ENCODE results near the gene IPCEF1. TPM values are rescaled to one million over a fixed set of nuclear protein-coding genes. Genes with fewer than 3 reads are reported as not detected.

IPCEF1 gene
- total RNA-seq, 4 donors from 2014 or later, result 0.37 to 8.7 (median 3.8) TPM

DNA sequence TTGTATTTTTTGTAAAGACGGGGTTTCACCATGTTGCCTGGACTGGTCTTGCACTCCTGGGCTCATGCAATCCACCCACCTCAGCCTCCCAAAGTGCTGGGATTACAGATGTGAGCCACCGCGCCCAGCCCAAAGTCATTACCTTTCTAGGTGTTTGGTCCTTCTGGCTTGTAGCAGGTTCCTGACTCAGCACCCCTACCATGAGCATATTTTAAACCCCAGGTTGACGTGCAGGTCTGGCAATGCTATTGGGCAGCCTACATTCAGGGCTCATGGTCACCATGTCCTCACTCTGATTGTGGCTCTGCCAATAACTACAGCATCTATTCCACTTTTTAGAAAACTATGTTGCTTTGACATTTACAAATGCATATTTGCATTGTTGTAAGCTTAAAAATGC is 59.4 kb downstream of the IPCEF1 start:
- Histone ChIP-seq H3K4me1 (peaks cover 0 to 15% (median 6%) of the 10 kb centered on the region in 4 donors), H3K9me3 (no peaks in the 10 kb centered on the region), H3K27me3 (no peaks in the 10 kb centered on the region), H3K36me3 (no peaks in the 10 kb centered on the region), H3K4me3 (no peak overlapping the region), H3K27ac (no peak overlapping the region)
- DNase-seq, result no peak
- in situ Hi-C loops (cut with MboI; ENCODE audit: low pct_ligation_motif_present in 1 of 4, low pct_unique_long_range_greater_than_20kb in 1 of 4, low sequenced_read_pairs in 3 of 4), result loop anchor here in 1 of 4 donors (25.0 kb wide), 1 partner anchor 135 kb away; no protein-coding TSS in a partner anchor
- TF ChIP-seq POLR2A (IDR thresholded peaks at IDR 0.05) (no peak), EP300 (IDR thresholded peaks at IDR 0.05; ENCODE audit: low read depth) (no peak), POLR2AphosphoS5 (IDR thresholded peaks at IDR 0.05) (no peak)
- TF ChIP-seq, protein P1, sequence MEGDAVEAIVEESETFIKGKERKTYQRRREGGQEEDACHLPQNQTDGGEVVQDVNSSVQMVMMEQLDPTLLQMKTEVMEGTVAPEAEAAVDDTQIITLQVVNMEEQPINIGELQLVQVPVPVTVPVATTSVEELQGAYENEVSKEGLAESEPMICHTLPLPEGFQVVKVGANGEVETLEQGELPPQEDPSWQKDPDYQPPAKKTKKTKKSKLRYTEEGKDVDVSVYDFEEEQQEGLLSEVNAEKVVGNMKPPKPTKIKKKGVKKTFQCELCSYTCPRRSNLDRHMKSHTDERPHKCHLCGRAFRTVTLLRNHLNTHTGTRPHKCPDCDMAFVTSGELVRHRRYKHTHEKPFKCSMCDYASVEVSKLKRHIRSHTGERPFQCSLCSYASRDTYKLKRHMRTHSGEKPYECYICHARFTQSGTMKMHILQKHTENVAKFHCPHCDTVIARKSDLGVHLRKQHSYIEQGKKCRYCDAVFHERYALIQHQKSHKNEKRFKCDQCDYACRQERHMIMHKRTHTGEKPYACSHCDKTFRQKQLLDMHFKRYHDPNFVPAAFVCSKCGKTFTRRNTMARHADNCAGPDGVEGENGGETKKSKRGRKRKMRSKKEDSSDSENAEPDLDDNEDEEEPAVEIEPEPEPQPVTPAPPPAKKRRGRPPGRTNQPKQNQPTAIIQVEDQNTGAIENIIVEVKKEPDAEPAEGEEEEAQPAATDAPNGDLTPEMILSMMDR (IDR thresholded peaks at IDR 0.05), result no peak
- intact Hi-C loops (cut with DNase I; ENCODE audit: low total_unique reads), result no loop called here
- 88 to 99% methylated on average over 1 to 4 of the region's 4 CpGs for WGBS, 2 donors (ENCODE audit: low coverage in 1 of 2)

DNA sequence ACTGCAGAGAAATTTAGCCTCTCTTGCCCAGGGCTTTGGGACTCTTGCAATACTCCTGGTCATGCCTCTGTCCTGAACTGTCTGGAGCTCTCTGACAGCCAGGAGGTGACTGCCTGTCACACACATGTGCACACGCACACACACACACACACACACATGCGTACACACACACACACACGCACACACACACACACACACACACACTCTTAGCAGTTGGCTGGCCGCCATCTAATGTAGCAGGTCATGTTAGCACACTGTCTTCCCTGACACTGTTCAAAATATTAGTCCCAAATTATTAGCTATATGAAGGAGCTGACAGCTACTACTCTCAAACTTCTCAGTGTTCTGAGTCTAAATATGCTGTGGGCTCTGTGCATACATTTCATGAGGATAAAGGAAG is 60.9 kb downstream of the IPCEF1 start:
- Histone ChIP-seq H3K36me3 (no peaks in the 10 kb centered on the region), H3K4me3 (no peak overlapping the region), H3K27me3 (no peaks in the 10 kb centered on the region), H3K4me1 (peaks cover 0 to 13% (median 3%) of the 10 kb centered on the region in 4 donors), H3K27ac (no peak overlapping the region), H3K9me3 (no peaks in the 10 kb centered on the region)
- WGBS, 2 donors (ENCODE audit: low coverage in 1 of 2), result 69% methylated on average over 4 of the region's 4 CpGs; no CpG with 5 or more reads in 1 of the 2 donors
- in situ Hi-C loops (cut with MboI; ENCODE audit: low pct_ligation_motif_present in 1 of 4, low pct_unique_long_range_greater_than_20kb in 1 of 4, low sequenced_read_pairs in 3 of 4), result loop anchor here in 1 of 4 donors (25.0 kb wide), 1 partner anchor 133 kb away; no protein-coding TSS in a partner anchor
- intact Hi-C loops (cut with DNase I; ENCODE audit: low total_unique reads), result no loop called here
- DNase-seq, result no peak
- TF ChIP-seq POLR2A (IDR thresholded peaks at IDR 0.05), result no peak
- TF ChIP-seq, protein P1 (IDR thresholded peaks at IDR 0.05), result no peak
- TF ChIP-seq POLR2AphosphoS5 (IDR thresholded peaks at IDR 0.05), result no peak
- no peak for TF ChIP-seq EP300 (IDR thresholded peaks at IDR 0.05; ENCODE audit: low read depth)

DNA sequence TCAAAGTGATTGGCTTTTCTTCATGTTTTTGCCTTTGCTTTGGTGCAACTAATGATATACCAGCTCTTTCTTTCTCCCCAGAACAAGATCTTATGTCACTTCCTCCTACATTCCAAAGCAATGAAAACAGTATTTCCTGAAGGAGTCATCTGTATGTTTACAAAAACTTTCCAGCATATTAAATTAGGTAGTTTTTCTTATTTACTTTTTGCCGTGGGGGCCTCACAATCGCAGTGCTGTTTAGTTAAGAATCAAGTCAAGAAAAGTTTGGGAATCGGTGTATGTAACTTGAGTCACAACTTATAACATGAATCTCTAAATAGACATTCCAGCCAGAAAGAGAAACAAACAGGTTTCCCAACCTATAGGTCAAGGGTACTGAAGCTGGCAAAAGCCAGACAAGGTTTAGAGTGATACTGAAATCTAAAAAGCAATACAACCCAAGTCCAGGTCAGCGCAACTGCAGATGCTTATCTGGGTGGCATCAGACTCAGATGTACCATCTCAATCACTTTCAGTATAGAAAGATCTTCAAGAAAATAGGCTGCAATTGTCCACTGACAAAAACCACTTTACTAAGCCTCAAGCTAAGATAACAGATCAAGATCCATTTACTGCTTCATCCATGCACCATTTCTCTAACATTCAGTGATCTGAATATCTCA is 63.6 kb downstream of the IPCEF1 start:
- DNase-seq, result no peak
- Histone ChIP-seq H3K27ac (no peak overlapping the region), H3K27me3 (no peaks in the 10 kb centered on the region), H3K4me1 (peaks cover 0 to 4% (median under 1%) of the 10 kb centered on the region in 4 donors), H3K36me3 (no peaks in the 10 kb centered on the region), H3K9me3 (no peaks in the 10 kb centered on the region), H3K4me3 (no peak overlapping the region)
- TF ChIP-seq EP300 (IDR thresholded peaks at IDR 0.05; ENCODE audit: low read depth) (no peak), POLR2A (IDR thresholded peaks at IDR 0.05) (no peak), POLR2AphosphoS5 (IDR thresholded peaks at IDR 0.05) (no peak)
- TF ChIP-seq, protein P1 (IDR thresholded peaks at IDR 0.05), result no peak
- intact Hi-C loops (cut with DNase I; ENCODE audit: low total_unique reads), result no loop called here
- in situ Hi-C loops (cut with MboI; ENCODE audit: low pct_ligation_motif_present in 1 of 4, low pct_unique_long_range_greater_than_20kb in 1 of 4, low sequenced_read_pairs in 3 of 4), result loop anchor here in 1 of 4 donors (25.0 kb wide), 1 partner anchor 131 kb away; no protein-coding TSS in a partner anchor
- 39 to 53% methylated on average over 3 to 4 of the region's 4 CpGs for WGBS, 2 donors (ENCODE audit: low coverage in 1 of 2)

DNA sequence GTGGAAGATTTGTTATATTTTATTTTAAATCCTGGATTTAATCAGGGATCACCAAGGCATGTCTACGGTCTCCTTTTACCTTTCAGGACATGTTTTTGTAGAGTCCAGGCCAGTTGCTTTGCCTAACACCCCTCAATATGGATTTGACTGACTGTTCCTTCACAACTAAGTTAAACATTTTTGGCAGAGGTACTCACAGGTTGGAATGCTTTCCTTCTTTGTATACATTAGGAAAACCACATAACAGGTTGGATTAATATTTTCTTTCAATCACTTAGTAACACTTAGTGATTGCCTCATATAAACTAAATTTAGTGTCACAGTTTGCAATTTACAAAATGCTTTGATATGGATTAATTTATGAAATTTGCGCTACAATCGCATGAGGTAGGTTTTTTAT is 64.5 kb downstream of the IPCEF1 start:
- in situ Hi-C loops (cut with MboI; ENCODE audit: low pct_ligation_motif_present in 1 of 4, low pct_unique_long_range_greater_than_20kb in 1 of 4, low sequenced_read_pairs in 3 of 4), result loop anchor here in 1 of 4 donors (25.0 kb wide), 1 partner anchor 130 kb away; no protein-coding TSS in a partner anchor
- TF ChIP-seq EP300 (IDR thresholded peaks at IDR 0.05; ENCODE audit: low read depth) (no peak), POLR2AphosphoS5 (IDR thresholded peaks at IDR 0.05) (no peak), POLR2A (IDR thresholded peaks at IDR 0.05) (no peak)
- TF ChIP-seq, protein P1 (IDR thresholded peaks at IDR 0.05), result no peak
- Histone ChIP-seq H3K36me3 (no peaks in the 10 kb centered on the region), H3K27me3 (no peaks in the 10 kb centered on the region), H3K4me1 (no peaks in the 10 kb centered on the region), H3K9me3 (no peaks in the 10 kb centered on the region), H3K4me3 (no peak overlapping the region), H3K27ac (no peak overlapping the region)
- no peak for DNase-seq
- intact Hi-C loops (cut with DNase I; ENCODE audit: low total_unique reads), result no loop called here
- 64 to 67% methylated on average over 3 of the region's 3 CpGs for WGBS, 2 donors (ENCODE audit: low coverage in 1 of 2)

Measured in transverse colon (tissue), 4 donors.